RWPE1 (cell line): ENCODE results near the gene TYR.
"Not testable (repeated sequence)": the region's sequence is repeated elsewhere in the genome, so short reads cannot be mapped to it uniquely, and the experiment has no call there.

Experiments used
- CTCF ChIA-PET: fragments of 350-600 bp; sonication (Branson Sonifier 250); formaldehyde crosslinking; extraction: SDS; loops from one replicate; lab custom pipeline; 2021; lab: Yijun Ruan, JAX
- POLR2A ChIA-PET: fragments of 400-600 bp; formaldehyde crosslinking; extraction: SDS; loops from one replicate; lab custom pipeline; 2020; ENCODE audit warnings: antibody characterized with exemption; ENCODE audit not compliant: low non-redundant PET; lab: Yijun Ruan, JAX
- DNase-seq: peaks from one replicate; pipeline ENCODE4 v3.0.0; 2012; ENCODE audit warnings: low spot score
- H3K27ac ChIP-seq: fragments of 450-650 bp; 2 replicates; pipeline ENCODE4 v1.5.1; 2017
- CTCF ChIP-seq: fragments of 450-650 bp; conservative IDR thresholded peaks from 2 replicates; pipeline ENCODE4 v1.5.1; 2017; ENCODE audit warnings: low read depth, mild to moderate bottlenecking

Gene TYR

GRCh38 chr11:89333704-89334103, 156.0 kb downstream of the TYR start:
- peak; percentile 36 for TF ChIP-seq CTCF
- H3K27ac ChIP-seq, POLR2A ChIA-PET, CTCF ChIA-PET: not testable (repeated sequence)
- peak; percentile 4 for DNase-seq

- H3K27ac ChIP-seq, POLR2A ChIA-PET, DNase-seq, CTCF ChIA-PET: not testable (repeated sequence)
Measured at GRCh38 chr11:89337100-89337650, 159.5 kb downstream of the TYR start.

- CTCF ChIA-PET, POLR2A ChIA-PET, DNase-seq, H3K27ac ChIP-seq: not testable (repeated sequence)
Measured at GRCh38 chr11:89338073-89338472, 160.4 kb downstream of the TYR start.

GRCh38 chr11:89340450-89340849, 162.8 kb downstream of the TYR start:
- CTCF ChIA-PET: not testable (repeated sequence)

GRCh38 chr11:89342880-89343572, 165.4 kb downstream of the TYR start:
- CTCF ChIA-PET: interaction anchor here (0.7 kb wide), 1 partner anchor 888 kb away, joined by 6 read pairs; no protein-coding TSS in a partner anchor
- POLR2A ChIA-PET, DNase-seq, H3K27ac ChIP-seq: not testable (repeated sequence)

More at GRCh38 chr11:89340450-89340849, 162.8 kb downstream of the TYR start:
- H3K27ac ChIP-seq, POLR2A ChIA-PET, DNase-seq: not testable (repeated sequence)
